SJCRH30 (cell line): Measurements from ENCODE around the gene BCL2. TPM values are rescaled to one million over a fixed set of nuclear protein-coding genes. Genes with fewer than 3 reads are reported as not detected.
"Not testable (repeated sequence)": the region's sequence is repeated elsewhere in the genome, so short reads cannot be mapped to it uniquely, and the experiment has no call there.

Source experiments
- DNase-seq, 2 experiments: peaks; one replicate each; pipeline ENCODE4 v3.0.0-alpha.2; 2015 to 2020
- H3K27ac ChIP-seq: fragments of 250-450 bp; sonication (Bioruptor Pico); 2 replicates; pipeline ENCODE4 v1.5.1; 2020; ENCODE audit warnings: mild to moderate bottlenecking, moderate library complexity
- H3K27me3 ChIP-seq: fragments of 250-450 bp; sonication (Bioruptor Pico); 2 replicates; pipeline ENCODE4 v1.5.1; 2020; ENCODE audit warnings: mild to moderate bottlenecking, moderate library complexity
- H3K36me3 ChIP-seq: fragments of 250-450 bp; sonication (Bioruptor Pico); 2 replicates; pipeline ENCODE4 v1.5.1; 2020; ENCODE audit warnings: mild to moderate bottlenecking, moderate library complexity
- H3K4me1 ChIP-seq: fragments of 250-450 bp; sonication (Bioruptor Pico); 2 replicates; pipeline ENCODE4 v1.5.1; 2020; ENCODE audit warnings: mild to moderate bottlenecking, moderate library complexity
- H3K4me3 ChIP-seq: fragments of 250-450 bp; sonication (Bioruptor Pico); 2 replicates; pipeline ENCODE4 v1.5.1; 2020; ENCODE audit warnings: mild to moderate bottlenecking, moderate library complexity
- H3K9me3 ChIP-seq: fragments of 250-450 bp; sonication (Bioruptor Pico); replicated peaks from 2 replicates; pipeline ENCODE4 v1.5.1; 2020; ENCODE audit warnings: mild to moderate bottlenecking, moderate library complexity
- total RNA-seq: library from RNA; depleted of rRNA; stranded (reverse); fragments of >200 nt; shearing (Covaris generic); gene quantifications from 2 replicates; pipeline ENCODE4 v1.2.3, GENCODE V29; 2014

The BCL2 gene
- total RNA-seq, 1 experiment from 2014 or later: 6.8 TPM

DNA sequence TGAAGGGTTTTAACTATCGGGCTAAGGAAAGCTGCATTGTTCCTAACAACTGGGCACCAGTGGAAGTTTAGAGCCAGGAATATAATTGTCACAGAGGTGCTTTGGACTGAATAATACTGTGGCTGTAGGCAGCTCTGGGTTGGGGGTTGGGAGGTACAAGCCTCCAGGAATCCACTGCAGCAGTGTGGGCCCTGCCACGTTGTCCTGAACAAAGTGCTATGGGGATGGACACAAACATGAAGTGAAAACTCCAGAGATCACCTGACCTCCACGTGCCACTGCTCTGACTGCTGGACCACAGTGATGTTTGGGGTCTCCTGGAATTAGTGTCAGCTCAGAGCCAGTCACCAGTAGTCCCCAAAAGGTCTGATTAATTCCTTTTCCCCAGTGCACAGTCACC lies 110.9 kb downstream of the BCL2 start:
- Histone ChIP-seq H3K36me3 (no peaks in the 10 kb centered on the region), H3K4me3 (no peak overlapping the region), H3K9me3 (no peaks in the 10 kb centered on the region), H3K27me3 (no peaks in the 10 kb centered on the region), H3K4me1 (no peaks in the 10 kb centered on the region; the same call in 1 of the 2 replicates), H3K27ac (no peak overlapping the region)
- DNase-seq: no peak

DNA sequence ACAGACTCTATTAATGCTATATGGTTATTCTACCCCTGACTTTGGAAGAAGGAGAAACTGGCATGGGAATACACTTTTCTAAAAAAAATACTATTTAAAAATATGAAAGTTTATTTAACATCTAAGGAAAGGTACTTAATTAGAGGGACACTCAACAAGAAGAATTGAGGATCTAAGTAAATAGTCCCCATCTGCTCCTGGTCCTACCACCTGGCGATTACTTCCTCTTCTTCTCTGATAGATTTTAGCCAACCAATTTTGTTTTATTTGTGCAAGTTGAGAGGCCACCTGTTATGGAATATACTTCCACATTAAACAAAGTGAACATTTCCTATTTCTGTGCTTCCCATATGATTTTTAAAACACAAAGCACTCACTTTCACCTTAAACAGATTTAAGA lies 111.7 kb downstream of the BCL2 start:
- Histone ChIP-seq H3K36me3 (no peaks in the 10 kb centered on the region), H3K27ac (no peak overlapping the region), H3K9me3 (no peaks in the 10 kb centered on the region), H3K27me3 (no peaks in the 10 kb centered on the region), H3K4me1 (no peaks in the 10 kb centered on the region; the same call in 1 of the 2 replicates), H3K4me3 (no peak overlapping the region)
- DNase-seq: no peak

DNA sequence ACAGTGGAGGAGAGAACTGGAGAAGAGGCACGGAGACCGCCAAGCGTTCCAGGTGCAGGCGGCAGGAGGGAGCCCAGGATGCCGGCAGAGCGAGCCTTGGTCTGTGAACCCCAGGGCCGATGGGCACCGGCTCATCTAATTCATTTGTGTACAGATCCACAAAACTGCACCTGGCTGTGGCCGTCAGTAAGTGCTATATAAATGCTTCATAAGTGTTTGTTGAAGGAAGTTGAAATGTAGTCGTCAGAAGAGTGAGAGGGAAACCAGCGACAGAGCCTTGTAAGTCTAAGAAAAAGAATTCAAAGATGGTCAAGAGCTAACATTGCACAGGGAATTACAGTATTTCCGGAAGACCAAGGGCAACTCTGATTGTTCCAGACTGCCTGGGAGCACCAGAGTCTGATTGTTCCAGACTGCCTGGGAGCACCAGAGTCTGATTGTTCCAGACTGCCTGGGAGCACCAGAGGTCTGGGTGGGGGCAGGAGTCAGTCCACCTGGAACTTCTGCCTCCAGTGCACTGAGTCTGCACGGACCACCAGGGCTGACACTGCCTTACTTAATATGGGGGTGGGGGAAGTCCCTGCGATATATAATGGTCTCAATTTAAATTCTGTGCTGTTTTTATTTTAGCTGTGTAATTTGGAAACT lies 112.3 kb downstream of the BCL2 start:
- Histone ChIP-seq H3K4me3 (0 out of 2 replicates have a peak overlapping the region, but pooled peaks have one; percentile 6), H3K4me1 (no peaks in the 10 kb centered on the region; the same call in 1 of the 2 replicates), H3K27me3 (no peaks in the 10 kb centered on the region), H3K36me3 (no peaks in the 10 kb centered on the region), H3K27ac (no peak overlapping the region), H3K9me3 (no peaks in the 10 kb centered on the region)
- peak; percentile 4 to 40 for DNase-seq

DNA sequence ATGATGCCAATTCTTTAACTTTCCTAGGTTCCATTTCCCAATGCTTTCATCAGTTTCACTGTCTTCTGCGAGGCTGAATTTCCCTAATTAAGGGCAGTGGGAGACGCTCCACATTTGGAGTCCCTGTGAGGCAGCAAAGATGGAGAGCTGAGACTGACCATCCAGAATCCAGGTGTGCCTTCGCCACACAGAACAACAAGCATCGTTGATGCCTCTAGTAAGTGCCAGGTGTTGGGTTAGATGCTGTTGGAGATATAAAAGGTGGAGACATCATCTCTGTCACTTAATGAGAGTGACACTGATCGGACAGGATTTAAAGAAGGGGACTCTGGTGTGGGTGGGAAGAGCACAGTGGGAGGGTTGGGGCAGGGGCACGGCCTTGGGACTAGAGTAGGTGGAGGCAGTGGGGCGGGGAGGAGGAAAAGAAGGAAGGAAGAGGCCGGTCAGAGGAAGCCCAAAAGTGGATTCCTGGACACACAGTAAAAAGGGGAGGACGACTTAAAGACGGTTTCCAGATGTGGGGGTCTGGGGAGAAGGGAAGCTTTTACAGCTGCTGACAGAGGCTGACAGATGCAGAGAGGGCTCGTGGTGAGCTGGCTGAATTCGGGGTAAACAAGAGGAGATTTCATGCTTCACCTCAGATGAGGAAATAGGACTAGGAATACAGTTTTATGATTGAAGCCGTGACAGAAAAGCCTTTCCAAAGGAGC lies 113.0 kb downstream of the BCL2 start:
- Histone ChIP-seq H3K4me3 (0 out of 2 replicates have a peak overlapping the region, but pooled peaks have one; percentile 6), H3K27ac (no peak overlapping the region), H3K9me3 (no peaks in the 10 kb centered on the region), H3K36me3 (no peaks in the 10 kb centered on the region), H3K4me1 (no peaks in the 10 kb centered on the region; the same call in 1 of the 2 replicates), H3K27me3 (no peaks in the 10 kb centered on the region)
- no peak for DNase-seq

DNA sequence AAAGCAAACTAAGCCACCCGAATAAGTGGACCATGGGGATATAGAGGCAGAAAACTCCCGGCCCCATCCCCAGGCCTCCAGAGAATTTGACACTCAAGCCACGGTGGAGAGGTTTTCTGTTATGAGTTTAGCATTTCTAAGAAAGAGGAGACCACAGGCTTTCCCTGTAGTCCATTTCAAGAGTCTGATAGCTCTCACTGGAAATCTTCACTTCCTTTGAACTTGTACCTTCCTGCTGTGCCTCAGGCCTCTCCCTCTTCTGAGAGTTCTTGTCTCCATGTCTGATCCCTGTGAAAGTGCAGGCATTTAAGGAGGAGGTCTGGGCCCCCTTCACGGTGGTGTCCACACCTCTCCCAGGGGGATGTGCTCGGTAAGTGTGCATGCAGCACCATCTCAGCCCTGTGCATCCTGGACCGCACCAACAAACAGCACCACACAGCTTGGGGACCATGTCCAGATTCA lies 113.7 kb downstream of the BCL2 start:
- H3K9me3 ChIP-seq: no peaks in the 10 kb centered on the region

DNA sequence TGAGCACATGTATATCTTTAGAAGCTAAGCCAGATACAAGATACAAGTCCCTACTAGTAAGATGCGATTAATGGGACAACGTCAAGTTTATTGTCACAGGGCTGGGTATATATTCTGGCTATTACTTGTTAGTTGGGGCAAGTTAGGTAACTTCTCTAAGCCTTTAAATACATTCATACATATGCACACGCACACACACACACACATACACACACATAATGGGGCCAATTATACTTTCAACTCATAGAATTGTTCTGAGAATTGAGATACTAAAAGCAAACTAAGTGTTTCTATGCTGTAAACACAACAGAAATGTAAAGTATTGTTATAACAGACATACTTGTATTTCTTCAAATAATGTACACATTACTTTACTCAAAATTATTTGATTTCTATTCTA lies 116.1 kb downstream of the BCL2 start:
- DNase-seq: no peak
- Histone ChIP-seq H3K36me3 (no peaks in the 10 kb centered on the region), H3K27me3 (no peaks in the 10 kb centered on the region), H3K27ac (no peak overlapping the region), H3K4me1 (no peaks in the 10 kb centered on the region; the same call in 1 of the 2 replicates), H3K9me3 (no peaks in the 10 kb centered on the region), H3K4me3 (no peak overlapping the region)

More for the DNA sequence above, 113.7 kb downstream of the BCL2 start:
- DNase-seq: no peak
- Histone ChIP-seq H3K4me1 (no peaks in the 10 kb centered on the region; the same call in 1 of the 2 replicates), H3K36me3 (no peaks in the 10 kb centered on the region), H3K4me3 (no peak overlapping the region), H3K27me3 (no peaks in the 10 kb centered on the region), H3K27ac (no peak overlapping the region)

DNA sequence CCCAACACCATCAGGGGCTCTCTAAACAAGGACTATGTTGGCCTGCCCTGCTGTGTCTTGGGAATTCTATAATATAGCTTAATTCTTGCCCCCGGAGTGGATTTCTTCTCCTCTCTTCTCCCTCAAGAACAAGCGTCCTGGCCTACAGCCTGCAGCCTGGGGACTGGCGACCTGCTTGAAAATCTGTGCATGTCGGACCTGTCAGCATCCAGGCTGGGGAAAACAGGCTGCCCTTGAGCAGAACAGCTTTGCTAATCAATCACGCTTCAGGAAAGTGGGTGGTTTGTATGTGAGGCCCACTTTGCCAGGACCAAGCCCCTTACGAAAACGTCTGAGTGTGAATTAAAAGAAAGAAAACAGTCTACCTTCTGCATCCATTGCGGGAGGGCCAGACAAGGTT lies 116.7 kb downstream of the BCL2 start:
- no peaks in the 10 kb centered on the region for H3K36me3 ChIP-seq
- H3K27ac ChIP-seq: no peak overlapping the region
- H3K4me1 ChIP-seq: no peaks in the 10 kb centered on the region; the same call in 1 of the 2 replicates
- H3K27me3 ChIP-seq: no peaks in the 10 kb centered on the region
- DNase-seq: no peak
- H3K9me3 ChIP-seq: no peaks in the 10 kb centered on the region
- no peak overlapping the region for H3K4me3 ChIP-seq

DNA sequence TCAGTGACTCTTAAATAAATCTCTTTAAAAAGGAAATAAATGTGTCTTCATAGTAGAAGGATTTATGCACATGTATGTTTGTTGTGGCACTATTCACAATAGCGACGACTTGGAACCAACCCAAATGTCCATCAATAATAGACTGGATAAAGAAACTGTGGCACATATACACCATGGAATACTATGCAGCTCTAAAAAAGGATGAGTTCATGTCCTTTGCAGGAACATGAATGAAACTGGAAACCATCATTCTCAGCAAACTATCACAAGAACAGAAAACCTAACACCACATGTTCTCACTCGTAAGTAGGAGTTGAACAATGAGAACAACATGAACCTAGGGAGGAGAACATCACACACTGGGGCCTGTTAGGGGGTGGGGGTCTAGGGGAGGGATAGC lies 118.1 kb downstream of the BCL2 start:
- not testable (repeated sequence) for H3K4me1 ChIP-seq, H3K27ac ChIP-seq, H3K36me3 ChIP-seq, H3K27me3 ChIP-seq, H3K9me3 ChIP-seq, H3K4me3 ChIP-seq, DNase-seq

DNA sequence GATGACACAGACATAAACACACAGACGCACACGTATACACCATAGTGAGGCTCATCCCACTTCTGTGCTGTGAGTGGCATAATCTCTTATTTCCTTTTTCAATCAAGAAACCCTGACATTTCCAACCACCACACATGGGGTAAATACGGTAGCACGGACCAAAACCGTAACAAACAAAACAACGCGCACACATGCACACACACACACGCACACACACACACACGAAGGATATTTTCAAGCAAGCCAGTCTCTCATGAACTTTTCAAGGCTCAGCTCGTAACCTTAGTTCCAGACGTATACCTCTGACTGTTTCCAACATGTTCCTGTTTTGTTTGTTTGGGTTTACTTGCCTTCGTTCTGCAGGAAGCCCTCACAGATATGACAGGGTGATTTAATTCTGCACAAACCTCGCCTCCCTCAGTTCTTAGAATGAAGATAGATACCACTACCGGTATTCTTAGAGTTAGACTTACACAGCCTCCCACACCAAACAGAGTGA lies 119.8 kb downstream of the BCL2 start:
- Histone ChIP-seq H3K27me3 (no peaks in the 10 kb centered on the region), H3K4me3 (no peak overlapping the region), H3K9me3 (no peaks in the 10 kb centered on the region), H3K27ac (no peak overlapping the region), H3K36me3 (no peaks in the 10 kb centered on the region), H3K4me1 (no peaks in the 10 kb centered on the region)
- no peak for DNase-seq

DNA sequence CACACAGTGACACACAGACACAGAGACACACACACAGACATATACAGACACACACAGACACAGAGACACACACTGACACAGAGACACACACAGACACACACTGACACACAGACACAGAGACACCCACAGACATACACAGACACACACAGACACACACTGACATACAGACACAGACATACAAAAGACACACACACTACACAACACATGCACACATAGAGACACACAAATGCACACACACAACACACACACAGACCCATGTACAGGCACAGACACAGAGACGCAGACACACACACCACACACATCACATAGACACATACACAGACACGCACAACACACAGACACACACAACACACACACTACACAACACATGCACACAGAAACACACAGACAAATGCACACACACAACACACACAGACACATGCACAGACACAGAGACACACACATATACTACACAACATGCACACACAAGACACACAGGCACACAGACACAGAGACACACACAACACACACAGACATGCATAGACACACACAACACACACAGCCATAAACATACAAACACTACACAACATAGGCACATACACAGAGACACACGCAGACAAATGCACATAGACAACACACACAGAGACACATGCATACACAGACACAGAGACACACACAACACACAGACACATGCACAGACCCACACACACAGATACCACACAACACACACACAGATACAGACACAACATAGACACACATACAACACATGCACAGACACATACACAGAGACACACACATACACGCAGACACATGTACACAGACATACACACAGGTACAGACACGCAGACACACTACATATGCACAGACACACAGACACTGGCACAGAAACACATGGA lies 120.5 kb downstream of the BCL2 start:
- no peak for DNase-seq

DNA sequence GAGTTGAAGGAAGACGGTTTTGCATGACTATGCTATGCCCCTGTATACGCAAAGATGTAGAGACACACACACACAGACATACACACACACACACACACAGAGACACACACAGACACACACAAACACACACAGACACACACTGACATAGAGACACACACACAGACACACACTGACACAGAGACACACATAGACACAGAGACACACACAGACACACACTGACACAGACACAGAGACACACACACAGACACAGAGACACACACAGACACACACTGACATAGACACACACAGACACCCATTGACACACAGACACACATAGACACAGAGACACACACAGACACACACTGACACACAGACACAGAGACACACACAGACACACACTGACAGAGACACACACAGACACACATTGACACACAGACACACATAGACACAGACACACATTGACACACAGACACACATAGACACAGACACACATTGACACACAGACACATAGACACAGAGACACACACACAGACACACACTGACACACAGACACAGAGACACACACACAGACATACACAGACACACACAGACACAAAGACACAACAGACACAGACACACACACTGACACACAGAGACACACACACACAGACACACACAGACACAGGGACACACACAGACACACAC lies 121.3 kb downstream of the BCL2 start:
- no peak for DNase-seq
- Histone ChIP-seq H3K4me3 (no peak overlapping the region), H3K36me3 (no peaks in the 10 kb centered on the region), H3K27ac (no peak overlapping the region), H3K4me1 (no peaks in the 10 kb centered on the region), H3K9me3 (no peaks in the 10 kb centered on the region), H3K27me3 (no peaks in the 10 kb centered on the region)

More for the DNA sequence above, 120.5 kb downstream of the BCL2 start:
- Histone ChIP-seq H3K4me3 (no peak overlapping the region), H3K4me1 (no peaks in the 10 kb centered on the region), H3K27me3 (no peaks in the 10 kb centered on the region), H3K9me3 (no peaks in the 10 kb centered on the region), H3K36me3 (no peaks in the 10 kb centered on the region), H3K27ac (no peak overlapping the region)

DNA sequence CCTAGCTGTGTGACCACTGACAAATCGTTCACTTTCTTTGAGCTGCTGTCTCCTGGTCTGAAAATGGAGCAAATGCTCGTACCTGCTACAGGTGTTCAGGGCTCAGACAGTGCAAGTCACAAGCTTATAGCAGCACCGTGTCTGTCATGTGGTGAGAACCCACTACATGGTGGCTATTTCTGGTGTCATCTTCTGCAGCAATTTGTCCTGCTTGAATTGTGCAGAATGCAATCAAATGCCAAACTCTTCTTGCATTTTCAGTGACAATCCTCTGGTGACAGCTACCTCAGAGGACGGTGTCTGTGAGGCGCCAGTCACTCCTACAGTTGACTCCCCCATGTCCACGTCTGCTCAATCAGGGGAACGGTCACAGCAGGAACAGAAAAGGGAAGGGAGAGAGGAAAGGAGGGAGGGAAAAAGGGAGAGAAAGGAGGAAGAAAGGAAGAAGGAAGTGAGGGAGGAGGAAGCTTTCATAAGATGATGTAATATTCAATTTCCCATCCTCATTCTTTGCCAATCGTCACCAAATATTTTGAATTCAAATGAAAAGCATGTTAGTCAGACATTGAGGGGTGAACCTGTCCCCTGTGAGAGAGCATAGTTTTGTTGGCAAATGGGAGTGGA lies 122.2 kb downstream of the BCL2 start:
- H3K4me1 ChIP-seq: peaks cover 5% of the 10 kb centered on the region
- H3K4me3 ChIP-seq: no peak overlapping the region
- no peaks in the 10 kb centered on the region for H3K27me3 ChIP-seq
- H3K27ac ChIP-seq: no peak overlapping the region
- H3K36me3 ChIP-seq: no peaks in the 10 kb centered on the region
- no peak for DNase-seq
- no peaks in the 10 kb centered on the region for H3K9me3 ChIP-seq

DNA sequence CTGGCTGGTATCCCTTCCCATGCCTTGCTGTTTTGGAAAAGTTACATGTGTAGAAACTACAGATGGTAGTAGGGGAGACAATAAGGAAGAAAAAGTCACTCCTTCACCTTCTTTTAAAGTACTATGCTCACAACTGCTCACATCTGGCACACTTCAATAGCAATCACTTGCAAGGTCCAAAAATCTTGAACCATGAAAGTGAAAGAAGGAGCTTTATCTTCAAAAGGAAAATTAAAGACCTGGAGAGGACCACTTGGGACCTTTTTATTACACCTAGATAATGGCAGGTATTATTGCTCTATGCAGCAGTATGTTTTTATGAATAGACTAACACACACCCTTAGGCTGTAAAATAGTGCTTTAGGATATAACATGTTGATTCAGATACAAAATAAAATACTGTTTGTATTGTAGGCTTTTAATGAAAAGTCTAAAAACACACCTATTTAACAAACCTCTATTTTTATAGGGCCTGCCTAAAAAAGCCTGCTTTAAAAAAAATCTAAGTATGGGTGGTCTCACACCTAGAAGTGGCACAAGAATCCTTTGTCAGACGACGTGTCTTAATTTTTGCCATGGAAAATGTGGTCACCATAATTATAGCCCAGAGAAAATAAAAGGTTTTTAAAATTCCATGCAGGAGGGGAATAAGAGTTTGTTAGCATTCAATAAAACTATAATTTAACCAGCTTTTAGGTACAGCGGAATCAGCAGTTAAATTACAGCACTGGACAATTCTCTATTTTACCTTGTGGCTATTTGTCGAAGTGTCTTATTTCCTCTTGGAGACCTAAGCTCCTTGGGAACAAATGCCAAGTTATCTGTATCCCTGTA lies 124.0 kb downstream of the BCL2 start:
- Histone ChIP-seq H3K4me1 (peaks cover 5% of the 10 kb centered on the region), H3K9me3 (no peaks in the 10 kb centered on the region)

More for the DNA sequence above, 124.0 kb downstream of the BCL2 start:
- H3K36me3 ChIP-seq: no peaks in the 10 kb centered on the region
- no peak overlapping the region for H3K27ac ChIP-seq
- H3K4me3 ChIP-seq: no peak overlapping the region
- H3K27me3 ChIP-seq: no peaks in the 10 kb centered on the region
- no peak for DNase-seq
